ENCODE measurements around the gene CCDC13. TPM values are rescaled to one million over a fixed set of nuclear protein-coding genes. Genes with fewer than 3 reads are reported as not detected.

Gene CCDC13
- polyA plus RNA-seq, 1 donor (not counting 4 experiments of a cell fraction or from before 2014, with no cell fraction given), result 0.21 TPM

DNA sequence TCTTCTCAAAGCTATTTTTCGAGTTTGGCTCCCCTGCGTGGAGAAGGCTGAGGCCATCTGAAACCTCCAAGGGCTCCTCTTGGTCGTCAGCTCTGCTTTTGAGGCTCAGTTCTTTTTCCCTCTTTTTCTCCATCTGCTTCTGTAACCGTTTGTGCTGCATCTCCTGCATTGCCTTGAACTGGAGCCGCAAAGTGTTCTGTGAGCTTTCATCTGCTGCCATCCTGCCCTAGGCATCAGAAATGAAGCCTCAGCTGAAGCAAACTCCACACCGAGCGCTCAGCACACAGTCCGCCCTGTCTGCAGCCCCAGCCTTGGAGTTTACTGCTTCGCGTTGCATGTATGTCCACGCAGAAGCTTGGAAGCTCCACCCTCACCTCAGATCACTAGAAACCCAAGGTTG, 14.9 kb downstream of the CCDC13 start:
- TF ChIP-seq, protein P1, sequence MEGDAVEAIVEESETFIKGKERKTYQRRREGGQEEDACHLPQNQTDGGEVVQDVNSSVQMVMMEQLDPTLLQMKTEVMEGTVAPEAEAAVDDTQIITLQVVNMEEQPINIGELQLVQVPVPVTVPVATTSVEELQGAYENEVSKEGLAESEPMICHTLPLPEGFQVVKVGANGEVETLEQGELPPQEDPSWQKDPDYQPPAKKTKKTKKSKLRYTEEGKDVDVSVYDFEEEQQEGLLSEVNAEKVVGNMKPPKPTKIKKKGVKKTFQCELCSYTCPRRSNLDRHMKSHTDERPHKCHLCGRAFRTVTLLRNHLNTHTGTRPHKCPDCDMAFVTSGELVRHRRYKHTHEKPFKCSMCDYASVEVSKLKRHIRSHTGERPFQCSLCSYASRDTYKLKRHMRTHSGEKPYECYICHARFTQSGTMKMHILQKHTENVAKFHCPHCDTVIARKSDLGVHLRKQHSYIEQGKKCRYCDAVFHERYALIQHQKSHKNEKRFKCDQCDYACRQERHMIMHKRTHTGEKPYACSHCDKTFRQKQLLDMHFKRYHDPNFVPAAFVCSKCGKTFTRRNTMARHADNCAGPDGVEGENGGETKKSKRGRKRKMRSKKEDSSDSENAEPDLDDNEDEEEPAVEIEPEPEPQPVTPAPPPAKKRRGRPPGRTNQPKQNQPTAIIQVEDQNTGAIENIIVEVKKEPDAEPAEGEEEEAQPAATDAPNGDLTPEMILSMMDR (optimal IDR thresholded peaks at IDR 0.05 in 1 of 3, IDR thresholded peaks at IDR 0.05 in 1 of 3, conservative IDR thresholded peaks at IDR 0.05 in 1 of 3; ENCODE audit: extremely low read depth in 1 of 3, insufficient read depth in 2 of 3, low read length in 3 of 3), result no peak
- TF ChIP-seq EZH2 (IDR thresholded peaks at IDR 0.05; ENCODE audit: low read length), result no peak

DNA sequence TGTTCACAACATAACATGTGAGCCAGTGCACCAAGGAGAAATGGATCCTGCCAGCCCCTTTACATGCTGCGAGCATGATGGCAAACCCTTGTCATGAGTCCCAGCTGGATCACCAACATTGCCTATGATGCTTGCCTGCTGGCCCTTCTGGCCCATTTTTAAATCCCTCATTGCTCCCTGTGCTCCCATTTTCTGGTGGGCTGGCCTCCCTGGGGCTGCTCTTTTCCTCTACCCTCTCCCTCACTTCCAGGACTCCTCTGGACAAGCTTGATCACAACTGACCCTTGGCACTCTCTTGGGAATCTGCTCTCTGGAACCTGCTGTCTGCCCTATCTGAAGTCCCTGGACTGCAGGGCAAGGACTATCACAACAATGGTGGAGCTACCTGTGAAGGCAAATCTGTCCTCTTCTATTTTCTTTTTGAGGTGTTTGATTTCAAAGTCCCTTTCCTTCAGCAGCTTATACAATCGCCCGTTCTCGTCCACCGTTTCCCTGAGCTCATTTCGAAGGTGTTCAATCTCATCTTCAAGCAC, 16.3 kb downstream of the CCDC13 start:
- no peaks in the 10 kb centered on the region for H3K9me3 ChIP-seq (ENCODE audit: control insufficient read depth, low read depth, low read length)
- H3K36me3 ChIP-seq (ENCODE audit: control insufficient read depth in 2 of 2, extremely low read depth in 1 of 2, insufficient read depth in 2 of 2, low read length in 2 of 2), result no peaks in the 10 kb centered on the region
- dilution Hi-C loops (cut with MboI; ENCODE audit: extremely low pct_ligation_motif_present, low sequenced_read_pairs), result no loop called here

More for the DNA sequence above, 14.9 kb downstream of the CCDC13 start:
- FAIRE-seq (no peak), DNase-seq (ENCODE audit: low read depth, low spot score) (no peak)
- Histone ChIP-seq H3K79me2 (ENCODE audit: control insufficient read depth, insufficient read depth, low read length) (no peaks in the 10 kb centered on the region), H3K9me3 (ENCODE audit: control insufficient read depth, low read depth, low read length) (no peaks in the 10 kb centered on the region), H3K27ac (ENCODE audit: control insufficient read depth, insufficient read depth, low read length) (no peak overlapping the region), H3K9ac (ENCODE audit: control insufficient read depth, extremely low read depth, insufficient read depth, low read length) (no peak overlapping the region), H3K27me3 (ENCODE audit: control insufficient read depth, extremely low read depth, insufficient read depth, low read length) (no peaks in the 10 kb centered on the region), H3K4me1 (ENCODE audit: control insufficient read depth, extremely low read depth, insufficient read depth, low read length) (no peaks in the 10 kb centered on the region), H3K36me3 (ENCODE audit: control insufficient read depth in 2 of 2, extremely low read depth in 1 of 2, insufficient read depth in 2 of 2, low read length in 2 of 2) (no peaks in the 10 kb centered on the region), H4K20me1 (ENCODE audit: control insufficient read depth, extremely low read depth, insufficient read depth, low read length) (no peaks in the 10 kb centered on the region), H3K4me2 (ENCODE audit: control insufficient read depth, extremely low read depth, insufficient read depth, low read depth, low read length) (no peak overlapping the region), H2AFZ (ENCODE audit: control insufficient read depth, low read length) (no peak overlapping the region), H3K9me1 (ENCODE audit: control insufficient read depth, extremely low read depth, insufficient read depth, low read length) (no peaks in the 10 kb centered on the region), H3K4me3 (ENCODE audit: control insufficient read depth in 2 of 3, extremely low read depth in 1 of 3, insufficient read depth in 2 of 3, low read depth in 1 of 3, low read length in 3 of 3) (no peak overlapping the region)
- dilution Hi-C loops (cut with MboI; ENCODE audit: extremely low pct_ligation_motif_present, low sequenced_read_pairs), result no loop called here

More for the DNA sequence above, 16.3 kb downstream of the CCDC13 start:
- H3K4me3 ChIP-seq (ENCODE audit: control insufficient read depth in 2 of 3, extremely low read depth in 1 of 3, insufficient read depth in 2 of 3, low read depth in 1 of 3, low read length in 3 of 3), result no peak overlapping the region
- TF ChIP-seq, protein P1 (optimal IDR thresholded peaks at IDR 0.05 in 1 of 3, IDR thresholded peaks at IDR 0.05 in 1 of 3, conservative IDR thresholded peaks at IDR 0.05 in 1 of 3; ENCODE audit: extremely low read depth in 1 of 3, insufficient read depth in 2 of 3, low read length in 3 of 3), result no peak
- TF ChIP-seq EZH2 (IDR thresholded peaks at IDR 0.05; ENCODE audit: low read length), result no peak
- no peak overlapping the region for H3K27ac ChIP-seq (ENCODE audit: control insufficient read depth, insufficient read depth, low read length)
- H3K9me1 ChIP-seq (ENCODE audit: control insufficient read depth, extremely low read depth, insufficient read depth, low read length), result no peaks in the 10 kb centered on the region
- no peaks in the 10 kb centered on the region for H4K20me1 ChIP-seq (ENCODE audit: control insufficient read depth, extremely low read depth, insufficient read depth, low read length)
- H3K79me2 ChIP-seq (ENCODE audit: control insufficient read depth, insufficient read depth, low read length), result no peaks in the 10 kb centered on the region
- DNase-seq (ENCODE audit: low read depth, low spot score), result no peak
- H2AFZ ChIP-seq (ENCODE audit: control insufficient read depth, low read length), result no peak overlapping the region
- no peaks in the 10 kb centered on the region for H3K27me3 ChIP-seq (ENCODE audit: control insufficient read depth, extremely low read depth, insufficient read depth, low read length)
- no peaks in the 10 kb centered on the region for H3K4me1 ChIP-seq (ENCODE audit: control insufficient read depth, extremely low read depth, insufficient read depth, low read length)
- FAIRE-seq, result no peak
- no peak overlapping the region for H3K9ac ChIP-seq (ENCODE audit: control insufficient read depth, extremely low read depth, insufficient read depth, low read length)
- no peak overlapping the region for H3K4me2 ChIP-seq (ENCODE audit: control insufficient read depth, extremely low read depth, insufficient read depth, low read depth, low read length)
